ENCODE data around the gene HS3ST5. TPM values are rescaled to one million over a fixed set of nuclear protein-coding genes. Genes with fewer than 3 reads are reported as not detected.
"Not testable (repeated sequence)": the region's sequence is repeated elsewhere in the genome, so short reads cannot be mapped to it uniquely, and the experiment has no call there.

HS3ST5 gene
- total RNA-seq, 2 donors from 2014 or later = not detected

- TF ChIP-seq, protein P1, sequence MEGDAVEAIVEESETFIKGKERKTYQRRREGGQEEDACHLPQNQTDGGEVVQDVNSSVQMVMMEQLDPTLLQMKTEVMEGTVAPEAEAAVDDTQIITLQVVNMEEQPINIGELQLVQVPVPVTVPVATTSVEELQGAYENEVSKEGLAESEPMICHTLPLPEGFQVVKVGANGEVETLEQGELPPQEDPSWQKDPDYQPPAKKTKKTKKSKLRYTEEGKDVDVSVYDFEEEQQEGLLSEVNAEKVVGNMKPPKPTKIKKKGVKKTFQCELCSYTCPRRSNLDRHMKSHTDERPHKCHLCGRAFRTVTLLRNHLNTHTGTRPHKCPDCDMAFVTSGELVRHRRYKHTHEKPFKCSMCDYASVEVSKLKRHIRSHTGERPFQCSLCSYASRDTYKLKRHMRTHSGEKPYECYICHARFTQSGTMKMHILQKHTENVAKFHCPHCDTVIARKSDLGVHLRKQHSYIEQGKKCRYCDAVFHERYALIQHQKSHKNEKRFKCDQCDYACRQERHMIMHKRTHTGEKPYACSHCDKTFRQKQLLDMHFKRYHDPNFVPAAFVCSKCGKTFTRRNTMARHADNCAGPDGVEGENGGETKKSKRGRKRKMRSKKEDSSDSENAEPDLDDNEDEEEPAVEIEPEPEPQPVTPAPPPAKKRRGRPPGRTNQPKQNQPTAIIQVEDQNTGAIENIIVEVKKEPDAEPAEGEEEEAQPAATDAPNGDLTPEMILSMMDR (IDR thresholded peaks at IDR 0.05) = no peak
- Histone ChIP-seq H3K27ac (no peak overlapping the region), H3K4me1 (ENCODE audit: control insufficient read depth in 1 of 2, low read depth in 2 of 2) (peaks cover 0 to 14% of the 10 kb centered on the region in 2 donors), H3K36me3 (no peaks in the 10 kb centered on the region), H3K9me3 (no peaks in the 10 kb centered on the region), H3K4me3 (no peak overlapping the region), H3K27me3 (replicated peaks; ENCODE audit: insufficient read depth) (no peaks in the 10 kb centered on the region)
- DNase-seq (ENCODE audit: low spot score) = no peak
- ATAC-seq (ENCODE audit: insufficient number of reproducible peaks, low FRiP score, low read depth) = no peak
Observed at GRCh38 chr6:114155763-114156162, 187.1 kb downstream of the HS3ST5 start.

- TF ChIP-seq, protein P1 (IDR thresholded peaks at IDR 0.05) = no peak
- no peaks in the 10 kb centered on the region for H3K36me3 ChIP-seq
- peaks cover 0 to 14% of the 10 kb centered on the region in 2 donors for H3K4me1 ChIP-seq (ENCODE audit: control insufficient read depth in 1 of 2, low read depth in 2 of 2)
- no peak overlapping the region for H3K27ac ChIP-seq
- no peak overlapping the region for H3K4me3 ChIP-seq
- DNase-seq (ENCODE audit: low spot score) (no peak), ATAC-seq (ENCODE audit: insufficient number of reproducible peaks, low FRiP score, low read depth) (no peak)
- H3K27me3 ChIP-seq (replicated peaks; ENCODE audit: insufficient read depth) = no peaks in the 10 kb centered on the region
- H3K9me3 ChIP-seq = no peaks in the 10 kb centered on the region
Observed at GRCh38 chr6:114154812-114155211, 188.0 kb downstream of the HS3ST5 start.

- peaks cover 0 to 1% of the 10 kb centered on the region in 2 donors for H3K4me1 ChIP-seq (ENCODE audit: control insufficient read depth in 1 of 2, low read depth in 2 of 2)
- ATAC-seq (ENCODE audit: insufficient number of reproducible peaks, low FRiP score, low read depth) (no peak), DNase-seq (ENCODE audit: low spot score) (no peak)
- no peak overlapping the region for H3K27ac ChIP-seq
- H3K36me3 ChIP-seq = no peaks in the 10 kb centered on the region
- no peaks in the 10 kb centered on the region for H3K27me3 ChIP-seq (replicated peaks; ENCODE audit: insufficient read depth)
- H3K9me3 ChIP-seq = no peaks in the 10 kb centered on the region
- H3K4me3 ChIP-seq = no peak overlapping the region
- TF ChIP-seq, protein P1 (IDR thresholded peaks at IDR 0.05) = no peak
Observed at GRCh38 chr6:114153448-114153847, 189.4 kb downstream of the HS3ST5 start.

DNA sequence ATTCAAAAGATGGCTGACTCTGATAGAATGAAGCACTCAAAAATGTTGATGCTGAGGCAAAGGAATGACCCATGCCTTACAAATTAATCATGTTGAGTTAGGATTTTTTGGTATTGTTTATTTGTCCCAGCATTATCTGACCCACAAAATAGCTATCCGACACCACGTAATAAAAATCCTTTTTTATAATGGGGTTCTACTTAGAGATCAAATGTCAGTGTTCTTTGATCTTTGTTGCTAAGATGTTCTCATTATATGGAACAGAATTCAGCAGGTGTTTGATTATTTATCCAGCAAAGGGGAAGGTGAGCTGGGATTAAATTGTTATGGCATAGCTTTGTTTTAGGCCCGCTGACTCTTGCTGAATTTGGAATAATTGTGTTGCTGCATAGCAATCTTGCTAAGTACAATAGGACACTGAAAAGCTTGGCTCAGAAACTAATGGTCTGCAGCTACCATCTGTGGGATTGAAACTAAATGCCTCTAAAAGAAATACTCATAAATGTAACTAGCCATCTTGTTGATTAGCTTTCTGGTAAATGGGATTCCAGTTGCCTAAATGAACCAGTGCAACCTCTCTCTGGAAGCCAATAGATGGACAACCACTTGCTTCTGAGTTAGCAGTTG is 191.6 kb downstream of the HS3ST5 start:
- Histone ChIP-seq H3K9me3 (no peaks in the 10 kb centered on the region), H3K36me3 (no peaks in the 10 kb centered on the region), H3K27me3 (replicated peaks; ENCODE audit: insufficient read depth) (no peaks in the 10 kb centered on the region), H3K4me1 (ENCODE audit: control insufficient read depth in 1 of 2, low read depth in 2 of 2) (no peaks in the 10 kb centered on the region), H3K27ac (no peak overlapping the region), H3K4me3 (no peak overlapping the region)
- ATAC-seq (ENCODE audit: insufficient number of reproducible peaks, low FRiP score, low read depth) (no peak), DNase-seq (ENCODE audit: low spot score) (no peak)
- TF ChIP-seq, protein P1 (IDR thresholded peaks at IDR 0.05) = no peak

- not testable (repeated sequence) for H3K4me3 ChIP-seq; H3K4me1 ChIP-seq (ENCODE audit: control insufficient read depth in 1 of 2, low read depth in 2 of 2); H3K9me3 ChIP-seq; DNase-seq (ENCODE audit: low spot score); H3K36me3 ChIP-seq; H3K27me3 ChIP-seq (replicated peaks; ENCODE audit: insufficient read depth); ATAC-seq (ENCODE audit: insufficient number of reproducible peaks, low FRiP score, low read depth); H3K27ac ChIP-seq
Observed at GRCh38 chr6:114149182-114149581, 193.6 kb downstream of the HS3ST5 start.

Measured in thoracic aorta (tissue), 2 donors.